Myocyte (in vitro differentiated cells): Measurements from ENCODE around the gene SYT6. TPM values are rescaled to one million over a fixed set of nuclear protein-coding genes. Genes with fewer than 3 reads are reported as not detected.

Source experiments
- DNase-seq: peaks from one replicate; pipeline ENCODE4 v3.0.0-alpha.2; 2012; ENCODE audit warnings: low read depth
- total RNA-seq: library from RNA; depleted of rRNA; stranded (reverse); fragments of >200 nt; gene quantifications from 2 replicates; pipeline ENCODE4 v1.2.3, GENCODE V29; 2014

SYT6 gene
- total RNA-seq, 1 donor from 2014 or later, result 1.0 TPM

- peak; percentile 37 for DNase-seq
Observed at GRCh38 chr1:114154963-114155322, 1.3 kb upstream of the SYT6 start.

DNA sequence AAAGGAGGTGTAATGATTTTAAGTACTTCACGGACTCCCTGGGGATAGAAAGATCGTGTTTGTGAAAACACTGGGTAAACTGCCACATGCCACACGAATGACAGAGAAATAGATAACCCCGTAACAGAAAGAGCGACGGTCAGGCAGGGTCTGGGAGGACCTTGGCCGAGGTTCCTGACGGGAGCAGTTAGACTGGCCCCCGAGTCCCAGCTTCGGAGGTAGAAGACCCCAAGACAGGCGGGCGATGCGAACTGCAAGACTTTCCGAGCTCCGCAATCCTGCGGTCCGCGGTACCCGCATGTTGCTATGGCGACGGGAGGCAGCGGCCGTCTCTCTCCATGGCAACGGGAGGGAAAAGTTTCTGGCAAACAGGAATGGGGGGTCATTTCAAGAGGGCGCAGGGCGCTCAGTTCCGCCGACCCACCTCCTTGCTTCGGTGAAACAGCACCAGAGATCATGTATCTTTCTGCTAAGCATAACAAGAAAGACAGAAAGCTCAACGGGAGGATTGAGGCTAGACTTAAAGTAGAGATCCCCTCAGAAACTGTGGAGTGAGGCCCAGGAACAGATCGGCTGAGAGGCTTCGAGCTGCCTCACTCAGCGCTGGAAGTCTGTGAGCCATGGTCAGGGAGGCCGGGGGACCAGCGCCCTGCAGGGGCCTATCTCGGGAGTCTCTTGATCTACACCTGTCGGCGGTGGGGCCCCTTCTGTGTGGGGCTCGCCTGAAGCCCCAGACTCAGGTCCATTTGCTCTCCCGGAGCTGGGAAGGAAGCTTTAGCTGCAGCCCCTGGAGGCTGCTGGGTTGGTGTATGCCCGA, 685 bp upstream of the SYT6 start:
- DNase-seq, result peak; percentile 25

DNA sequence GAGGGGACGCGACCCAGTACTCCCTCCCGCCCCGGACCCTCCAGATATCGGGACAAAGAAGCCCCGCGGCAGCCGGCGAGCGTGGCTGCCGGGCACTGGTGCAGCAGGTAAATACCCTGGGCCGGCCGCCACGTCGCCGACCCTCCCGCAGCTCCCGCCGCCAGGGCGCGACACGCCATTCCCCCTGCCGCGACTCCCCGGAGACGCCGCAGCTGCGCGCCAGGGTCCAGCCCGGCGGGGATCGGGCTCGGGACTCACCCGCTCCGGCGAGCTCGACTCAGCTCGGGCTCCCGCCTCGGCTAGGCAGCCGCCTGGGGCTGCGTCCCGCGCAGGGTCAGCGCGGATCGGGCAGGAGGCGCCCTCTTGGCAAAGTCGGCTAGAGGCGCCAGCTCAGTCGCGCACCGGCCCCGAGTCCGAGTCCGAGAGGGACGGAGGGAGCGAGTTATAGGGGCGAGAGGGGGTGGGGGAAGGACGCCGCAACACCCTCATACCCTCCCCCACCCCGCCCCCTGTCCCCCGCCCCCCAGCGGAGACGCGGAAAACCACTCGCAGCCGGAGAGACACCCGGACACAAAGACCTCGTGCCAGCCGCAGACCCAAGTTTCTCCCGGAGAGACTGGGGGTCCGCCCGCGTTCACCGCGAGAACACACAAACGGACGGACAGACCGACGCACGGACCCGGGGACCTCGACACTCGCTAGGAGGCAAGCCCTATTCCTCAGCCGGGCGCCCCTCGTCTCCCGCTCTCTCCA, 985 bp downstream of the SYT6 start:
- DNase-seq, result peak; percentile 57

GRCh38 chr1:114152089-114152507, 1.6 kb downstream of the SYT6 start:
- DNase-seq, result no peak

GRCh38 chr1:114150016-114150415, 3.7 kb downstream of the SYT6 start:
- DNase-seq, result no peak

DNA sequence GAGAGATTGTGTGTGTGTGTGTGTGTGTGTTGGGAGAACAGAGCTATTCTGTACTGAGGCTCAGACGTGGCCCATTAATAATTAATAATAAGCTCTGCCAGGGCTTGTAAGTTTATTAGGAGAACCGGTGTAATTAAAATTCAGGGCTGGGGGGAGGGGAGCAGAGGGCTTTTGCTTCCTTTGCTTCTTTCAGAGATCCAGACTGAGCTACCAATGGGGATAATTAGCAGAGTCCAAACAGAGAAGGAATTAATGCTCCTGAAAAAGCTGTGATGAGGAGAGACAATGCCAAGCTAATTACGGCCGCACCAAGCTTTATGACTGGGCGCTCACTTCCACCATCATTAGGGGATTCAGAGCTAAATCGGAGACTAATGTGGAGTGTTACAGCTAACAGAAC, 4.5 kb downstream of the SYT6 start:
- DNase-seq, result no peak

- DNase-seq, result peak; percentile 34
Observed at GRCh38 chr1:114145504-114146151, 8.0 kb downstream of the SYT6 start.

- no peak for DNase-seq
Observed at GRCh38 chr1:114144016-114144415, 9.7 kb downstream of the SYT6 start.

DNA sequence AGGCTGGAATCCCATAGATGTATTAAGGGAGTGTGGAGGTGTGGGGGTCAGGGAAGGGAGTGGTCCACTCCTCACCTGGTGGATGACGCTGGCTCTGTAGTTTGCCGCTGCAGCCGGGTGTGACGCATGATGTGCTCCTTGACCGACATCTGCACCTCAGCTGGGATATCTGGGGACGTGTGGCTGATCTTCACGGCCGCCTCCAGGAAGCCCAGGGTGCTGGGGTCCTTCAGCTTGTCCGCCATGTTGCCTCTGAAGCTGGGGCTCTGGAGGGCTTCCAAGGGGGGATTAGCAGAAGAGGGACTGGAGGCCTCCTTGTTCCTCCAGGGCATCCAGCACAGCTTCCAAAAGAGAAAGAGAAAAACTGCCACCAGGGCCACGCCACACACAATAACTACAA, 14.1 kb downstream of the SYT6 start:
- DNase-seq, result no peak

DNA sequence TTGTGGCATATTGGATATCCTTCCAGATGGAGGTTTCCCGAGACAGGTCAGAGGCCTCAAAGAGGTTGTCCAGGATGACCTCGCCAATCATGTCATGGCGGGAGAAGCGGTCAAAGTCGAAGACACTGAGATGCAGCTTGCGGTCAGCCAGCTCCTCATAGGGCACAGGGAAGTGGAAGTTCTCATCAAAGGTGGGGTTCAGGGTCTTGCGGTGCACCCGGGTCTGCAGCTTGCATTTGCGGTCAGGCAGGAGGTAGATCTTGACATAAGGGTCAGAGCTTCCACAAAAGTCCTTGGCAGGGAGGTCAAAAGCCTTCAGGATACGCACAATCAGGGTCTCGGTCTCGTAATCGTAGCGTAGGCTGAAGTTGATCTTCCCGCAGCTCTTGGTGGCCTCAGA, 16.2 kb downstream of the SYT6 start:
- DNase-seq, result no peak

DNA sequence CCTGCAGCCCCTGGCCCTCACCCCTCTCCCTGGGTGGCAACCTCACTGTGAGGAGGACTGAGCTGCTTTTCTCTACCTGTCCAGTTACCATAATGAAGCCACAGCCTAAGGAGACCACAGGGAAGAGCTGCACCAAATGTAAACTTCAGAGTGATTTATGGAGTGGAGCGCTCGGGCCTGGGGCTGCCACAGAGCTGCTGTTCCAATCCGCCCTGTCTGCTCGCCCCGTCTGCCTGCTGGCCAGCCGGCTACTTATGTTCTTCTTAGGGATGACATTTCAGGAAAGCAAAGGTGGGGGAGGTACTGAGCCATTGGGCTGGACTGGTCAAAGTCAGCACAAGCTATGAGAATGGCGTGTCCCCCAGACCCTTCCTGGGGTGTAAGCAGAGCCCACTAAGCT, 17.9 kb downstream of the SYT6 start:
- DNase-seq, result no peak

DNA sequence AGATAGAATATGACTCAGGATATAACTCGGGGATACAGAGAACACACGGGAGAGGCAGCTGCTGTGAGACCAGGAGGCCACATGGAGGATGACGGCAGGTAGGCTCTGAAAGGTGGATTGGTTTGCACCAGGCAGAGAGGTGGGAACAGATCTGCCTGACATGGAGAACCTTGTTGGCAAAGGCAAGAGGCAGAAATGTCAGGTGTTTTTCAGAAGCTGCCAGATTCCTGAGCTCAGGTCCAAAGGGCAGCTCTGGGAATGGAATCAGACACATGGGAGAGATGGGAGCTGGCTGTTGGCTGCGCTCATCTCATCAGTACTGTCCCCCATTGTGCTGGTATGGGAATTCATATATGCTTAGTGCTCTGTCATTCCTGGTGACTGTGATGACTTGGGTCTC, 19.2 kb downstream of the SYT6 start:
- DNase-seq, result no peak

DNA sequence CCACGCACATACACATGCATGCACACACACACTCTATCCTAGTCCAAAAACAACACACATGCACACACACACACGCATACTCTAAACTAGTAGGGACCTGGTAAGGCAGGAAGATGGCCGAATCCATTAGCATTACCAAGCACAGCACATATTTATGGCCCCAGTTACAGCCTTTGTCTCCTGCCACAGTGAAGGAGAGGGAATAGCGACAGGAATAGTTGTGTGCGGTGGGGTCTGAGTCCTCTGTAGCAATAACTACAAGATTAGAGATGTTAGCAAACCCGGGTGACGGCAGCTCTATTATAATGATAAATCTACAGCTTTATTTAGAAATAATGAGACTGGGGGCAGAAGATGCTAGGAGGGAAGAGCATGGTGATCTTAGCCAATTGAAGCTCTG, 20.5 kb downstream of the SYT6 start:
- DNase-seq, result no peak

DNA sequence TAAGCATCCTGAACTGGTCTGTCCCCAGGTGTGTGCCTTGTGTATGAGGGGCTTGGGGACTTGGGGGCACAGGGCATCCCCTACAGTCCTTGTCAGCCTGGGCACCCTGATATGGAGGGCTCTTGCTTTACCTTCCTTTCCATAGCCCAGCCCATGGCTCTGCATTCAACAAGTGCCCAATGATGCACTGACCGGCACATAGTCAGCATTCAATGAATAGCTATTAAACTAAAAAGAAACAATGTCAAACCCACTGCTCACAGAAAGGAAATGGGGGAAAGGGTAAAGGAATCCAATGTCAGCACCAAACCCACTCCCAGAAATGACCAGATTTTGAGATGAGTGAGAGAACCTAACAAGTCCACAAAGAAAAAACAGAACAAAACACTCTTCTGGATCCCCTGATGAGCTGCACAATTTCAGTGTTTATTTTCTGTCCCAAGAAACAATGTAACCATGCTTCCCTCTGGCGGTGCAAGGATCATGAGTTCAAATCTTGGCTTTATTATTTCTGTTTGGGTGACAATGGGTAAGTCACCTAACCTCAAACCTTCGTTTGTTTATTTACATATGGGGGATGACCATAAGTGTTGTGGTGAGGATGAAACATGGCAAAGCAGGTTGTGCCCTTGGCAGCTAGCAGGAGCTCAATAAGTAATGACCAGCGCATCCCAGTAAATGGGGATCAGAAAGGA, 22.0 kb downstream of the SYT6 start:
- DNase-seq, result no peak

DNA sequence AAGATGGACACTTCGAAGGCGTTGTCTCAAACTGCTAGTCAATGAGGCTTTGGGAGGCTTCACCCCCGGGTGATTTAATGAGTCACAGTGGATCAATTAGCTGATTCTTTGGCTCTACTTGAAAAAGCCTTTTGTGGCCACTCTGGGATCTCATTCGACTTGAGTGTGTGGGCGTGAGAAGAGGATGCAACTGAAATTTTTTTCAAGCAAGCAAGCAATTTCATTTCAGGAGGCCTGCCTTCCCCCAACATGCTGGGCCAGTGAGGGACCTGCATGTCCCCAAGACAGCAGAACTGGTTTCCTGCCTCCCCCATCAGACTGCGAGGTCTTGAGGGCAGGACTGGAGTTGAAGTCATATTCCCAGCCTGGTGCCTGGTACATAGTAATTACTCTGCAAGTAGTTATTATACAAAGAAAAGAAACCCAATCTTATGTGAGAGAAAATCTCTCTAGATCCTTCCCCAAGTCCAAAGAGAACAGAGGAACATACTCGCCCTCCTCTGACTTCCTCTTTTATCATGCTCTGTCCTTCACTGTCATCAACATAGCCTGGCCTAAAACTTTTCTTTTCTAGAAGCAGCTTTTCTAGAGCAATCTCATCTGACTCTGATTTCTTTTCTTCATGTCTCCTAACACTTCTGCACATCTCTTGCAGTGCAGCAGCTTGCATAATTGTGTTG, 22.7 kb downstream of the SYT6 start:
- no peak for DNase-seq

- DNase-seq, result no peak
Observed at GRCh38 chr1:114130213-114130612, 23.5 kb downstream of the SYT6 start.

DNA sequence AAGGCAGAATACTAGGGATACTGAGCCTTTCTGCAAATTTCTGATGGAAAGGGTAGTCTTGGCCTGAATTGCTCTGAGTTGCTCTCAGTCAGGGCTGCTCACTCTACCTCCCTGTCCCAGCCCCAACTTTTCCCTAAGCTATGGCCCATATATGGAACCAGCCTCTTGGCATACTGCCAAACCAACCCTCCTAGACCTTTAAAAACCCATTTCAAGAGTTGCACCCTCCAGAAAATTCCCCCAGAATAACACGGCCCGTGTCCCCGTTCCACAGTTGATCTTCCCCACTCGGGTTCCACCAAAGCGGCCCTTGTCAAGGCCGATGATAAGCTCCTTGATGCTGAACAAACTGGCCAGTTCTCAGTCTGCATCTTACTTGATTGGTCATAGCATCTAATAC, 25.4 kb downstream of the SYT6 start:
- DNase-seq, result no peak

DNA sequence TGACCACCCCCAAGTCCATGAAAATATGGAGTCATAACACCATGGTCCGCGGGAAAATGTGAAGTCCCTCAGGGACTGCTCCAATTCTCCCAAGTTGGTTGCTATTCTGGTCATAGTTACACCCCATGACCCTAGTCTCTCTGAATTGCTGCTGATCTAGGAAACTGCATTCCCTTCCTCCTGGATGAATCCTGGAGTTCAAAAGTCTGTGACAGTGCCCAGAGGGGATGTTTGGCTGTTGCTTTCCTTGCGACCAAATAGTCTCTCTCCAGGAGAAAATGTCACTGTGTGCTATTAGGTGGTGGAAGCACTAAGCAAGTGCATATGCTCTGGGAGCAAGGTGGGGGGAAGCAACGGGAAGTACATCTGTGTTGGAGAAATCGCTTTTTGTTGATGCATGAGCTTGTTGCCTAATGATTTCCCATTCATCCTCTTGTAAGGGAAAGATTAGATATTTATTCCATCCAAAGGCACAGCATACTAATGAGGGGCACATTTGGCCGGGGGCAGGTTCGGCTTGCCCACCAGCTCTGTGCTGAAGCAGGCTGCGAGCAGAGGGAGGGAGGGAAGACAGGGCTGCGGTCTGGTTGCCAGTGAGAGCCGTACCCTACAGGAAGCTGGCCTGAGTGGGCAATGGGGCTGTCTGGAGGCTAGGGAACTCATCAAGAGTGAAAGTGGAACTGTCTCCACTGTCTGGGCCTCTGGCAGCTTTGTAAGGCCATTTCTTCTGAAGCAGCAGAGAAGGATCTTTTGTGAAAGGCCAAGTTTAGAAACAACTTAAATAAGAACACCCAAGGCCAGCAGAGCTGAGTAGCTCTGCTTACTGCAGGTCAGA, 27.2 kb downstream of the SYT6 start:
- DNase-seq, result no peak

DNA sequence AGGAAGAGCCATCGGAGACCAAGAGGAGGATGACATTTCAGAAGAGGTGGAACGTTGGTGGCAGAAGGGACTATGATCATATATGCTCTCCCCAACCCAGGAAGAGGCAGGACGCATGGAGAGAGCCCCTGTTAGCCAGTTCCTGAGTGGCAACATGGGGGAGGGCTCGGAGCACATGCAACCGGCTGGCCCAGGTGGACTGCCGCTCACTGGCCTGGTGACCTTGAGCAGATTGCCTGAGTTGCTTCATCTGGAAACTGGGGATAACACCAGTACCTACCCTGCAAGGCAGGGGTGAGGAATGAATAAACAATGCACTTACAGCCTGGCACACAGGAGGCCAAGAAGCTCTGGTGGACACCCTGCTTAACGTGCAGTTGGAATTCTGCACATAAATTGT, 29.0 kb downstream of the SYT6 start:
- DNase-seq, result no peak

- peak; percentile 23 for DNase-seq
Observed at GRCh38 chr1:114122941-114123618, 30.6 kb downstream of the SYT6 start.
